Measurements from ENCODE around the gene TRNT1.

Gene TRNT1

DNA sequence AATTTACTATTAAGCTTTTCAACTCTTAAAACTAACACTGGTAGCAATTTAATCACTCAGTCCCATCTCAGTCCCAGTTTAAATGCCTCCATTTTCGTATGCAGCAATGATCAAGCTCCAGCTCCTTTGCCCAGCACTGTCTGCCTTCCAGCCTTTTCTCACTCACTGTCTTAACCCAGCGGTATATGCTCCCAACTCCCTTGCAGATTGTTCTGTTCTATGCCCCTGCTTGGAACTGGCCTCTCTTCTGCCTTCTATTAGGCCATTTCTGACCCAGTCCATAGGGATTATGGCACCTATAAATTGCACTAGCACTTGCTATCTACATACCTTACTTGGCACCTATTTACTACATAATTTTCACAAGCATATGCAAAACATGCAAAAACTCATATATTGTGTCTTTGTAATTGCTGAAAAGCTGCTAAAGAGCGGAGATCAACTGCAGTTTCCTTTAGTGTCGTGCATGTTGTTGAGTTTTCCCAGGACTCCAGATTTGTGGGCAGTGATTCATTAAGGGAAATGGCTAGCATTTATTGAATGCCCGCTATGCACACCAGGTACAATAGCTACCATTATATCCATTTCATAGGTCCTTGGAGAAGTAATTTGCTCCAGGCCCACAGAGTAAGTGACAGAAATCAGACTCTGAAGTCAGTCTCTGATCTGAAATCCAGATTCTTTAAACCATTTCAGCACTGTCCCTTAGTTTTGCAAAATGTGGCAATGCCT lies 28.3 kb downstream of the TRNT1 start:
- Histone ChIP-seq H3K27me3 (ENCODE audit: insufficient read depth, low read length, poor library complexity) (no peaks in the 10 kb centered on the region), H3K4me1 (ENCODE audit: control insufficient read depth, low read depth, low read length) (no peaks in the 10 kb centered on the region), H2BK15ac (replicated peaks; ENCODE audit: low read depth) (no peak overlapping the region), H3K79me1 (ENCODE audit: low read length) (no peaks in the 10 kb centered on the region), H3K18ac (ENCODE audit: low read length) (no peak overlapping the region), H2AK5ac (ENCODE audit: low read length) (no peak overlapping the region), H3K9ac (ENCODE audit: low read length) (no peak overlapping the region), H3K27ac (ENCODE audit: low read depth, low read length) (no peak overlapping the region), H2BK120ac (ENCODE audit: low read depth, low read length) (no peak overlapping the region), H3K56ac (ENCODE audit: low read length) (no peak overlapping the region), H3K4ac (ENCODE audit: low read depth, low read length) (no peak overlapping the region), H2BK5ac (ENCODE audit: low read length) (no peak overlapping the region), H3K23ac (ENCODE audit: low read length) (no peak overlapping the region), H3K36me3 (ENCODE audit: control insufficient read depth, insufficient read depth, low read length) (peaks cover 1% of the 10 kb centered on the region), H3K4me3 (ENCODE audit: low read length) (no peak overlapping the region), H3K4me2 (ENCODE audit: low read length) (no peak overlapping the region), H3K79me2 (ENCODE audit: control insufficient read depth, insufficient read depth, low read length) (no peaks in the 10 kb centered on the region), H4K5ac (ENCODE audit: low read length) (no peak overlapping the region), H4K8ac (ENCODE audit: low read depth, low read length) (no peak overlapping the region)
- no peak for DNase-seq
- no CpG with 5 or more reads among the region's 5 CpGs for WGBS (ENCODE audit: extremely low coverage, insufficient coverage, low lambda C conversion rate)

DNA sequence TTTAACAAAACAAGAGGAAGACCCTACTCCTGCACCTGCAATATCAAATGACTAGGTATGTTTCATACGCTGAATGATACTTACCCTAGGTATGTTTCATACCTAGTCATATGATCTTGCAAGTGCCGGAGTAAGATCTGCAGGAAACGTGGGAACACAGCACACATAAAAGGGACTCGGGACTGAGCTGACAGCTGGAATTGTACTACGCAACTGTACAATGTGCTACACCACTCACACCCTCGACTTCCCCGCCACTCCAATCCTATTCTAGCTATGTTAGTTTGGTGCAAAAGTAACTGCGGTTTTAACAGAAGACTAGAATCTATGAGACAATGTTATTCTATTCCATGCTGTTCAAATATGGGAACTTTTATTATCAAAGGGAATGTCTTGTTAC lies 30.7 kb downstream of the TRNT1 start:
- H2BK5ac ChIP-seq (ENCODE audit: low read length), result no peak overlapping the region
- H3K18ac ChIP-seq (ENCODE audit: low read length), result no peak overlapping the region
- DNase-seq, result no peak
- no peaks in the 10 kb centered on the region for H3K79me2 ChIP-seq (ENCODE audit: control insufficient read depth, insufficient read depth, low read length)
- no peaks in the 10 kb centered on the region for H3K4me1 ChIP-seq (ENCODE audit: control insufficient read depth, low read depth, low read length)
- H3K4me3 ChIP-seq (ENCODE audit: low read length), result no peak overlapping the region
- H3K23ac ChIP-seq (ENCODE audit: low read length), result no peak overlapping the region
- no peak overlapping the region for H2BK120ac ChIP-seq (ENCODE audit: low read depth, low read length)
- no peak overlapping the region for H3K4me2 ChIP-seq (ENCODE audit: low read length)
- H3K79me1 ChIP-seq (ENCODE audit: low read length), result no peaks in the 10 kb centered on the region
- no CpG with 5 or more reads among the region's 8 CpGs for WGBS (ENCODE audit: extremely low coverage, insufficient coverage, low lambda C conversion rate)
- H3K27ac ChIP-seq (ENCODE audit: low read depth, low read length), result no peak overlapping the region
- no peak overlapping the region for H4K5ac ChIP-seq (ENCODE audit: low read length)
- H3K4ac ChIP-seq (ENCODE audit: low read depth, low read length), result no peak overlapping the region
- no peaks in the 10 kb centered on the region for H3K36me3 ChIP-seq (ENCODE audit: control insufficient read depth, insufficient read depth, low read length)
- no peak overlapping the region for H4K8ac ChIP-seq (ENCODE audit: low read depth, low read length)
- no peak overlapping the region for H2BK15ac ChIP-seq (replicated peaks; ENCODE audit: low read depth)
- no peak overlapping the region for H3K9ac ChIP-seq (ENCODE audit: low read length)
- H3K56ac ChIP-seq (ENCODE audit: low read length), result no peak overlapping the region
- no peaks in the 10 kb centered on the region for H3K27me3 ChIP-seq (ENCODE audit: insufficient read depth, low read length, poor library complexity)
- H2AK5ac ChIP-seq (ENCODE audit: low read length), result no peak overlapping the region

DNA sequence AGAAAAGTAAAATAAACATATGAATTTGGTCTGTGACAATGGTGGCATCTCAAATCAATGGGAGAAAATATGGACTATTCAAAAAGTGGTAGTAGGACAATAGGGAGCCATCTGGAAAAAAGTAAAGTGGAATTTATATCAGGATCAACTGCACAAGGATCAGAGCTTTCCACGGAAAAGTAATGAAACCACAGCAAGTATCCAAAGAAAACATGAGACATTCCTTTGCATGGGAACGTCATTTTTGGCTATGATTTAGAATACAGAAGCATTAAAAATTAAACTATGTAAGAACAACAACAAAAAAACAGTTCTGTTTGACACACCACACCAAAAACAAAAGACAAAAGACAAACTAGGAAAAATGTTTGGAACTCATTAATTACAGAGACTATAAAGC lies 34.1 kb downstream of the TRNT1 start:
- Histone ChIP-seq H2AK5ac (ENCODE audit: low read length) (no peak overlapping the region), H3K4me2 (ENCODE audit: low read length) (no peak overlapping the region), H3K23ac (ENCODE audit: low read length) (no peak overlapping the region), H3K18ac (ENCODE audit: low read length) (no peak overlapping the region), H3K4me1 (ENCODE audit: control insufficient read depth, low read depth, low read length) (no peaks in the 10 kb centered on the region), H3K27me3 (ENCODE audit: insufficient read depth, low read length, poor library complexity) (no peaks in the 10 kb centered on the region), H4K8ac (ENCODE audit: low read depth, low read length) (no peak overlapping the region), H3K36me3 (ENCODE audit: control insufficient read depth, insufficient read depth, low read length) (no peaks in the 10 kb centered on the region), H3K56ac (ENCODE audit: low read length) (no peak overlapping the region), H3K27ac (ENCODE audit: low read depth, low read length) (no peak overlapping the region), H2BK5ac (ENCODE audit: low read length) (no peak overlapping the region), H3K79me2 (ENCODE audit: control insufficient read depth, insufficient read depth, low read length) (no peaks in the 10 kb centered on the region), H4K5ac (ENCODE audit: low read length) (no peak overlapping the region), H3K79me1 (ENCODE audit: low read length) (no peaks in the 10 kb centered on the region), H2BK15ac (replicated peaks; ENCODE audit: low read depth) (no peak overlapping the region), H3K4ac (ENCODE audit: low read depth, low read length) (no peak overlapping the region), H2BK120ac (ENCODE audit: low read depth, low read length) (no peak overlapping the region), H3K4me3 (ENCODE audit: low read length) (no peak overlapping the region), H3K9ac (ENCODE audit: low read length) (no peak overlapping the region)
- no peak for DNase-seq
- no CpG with 5 or more reads among the region's 2 CpGs for WGBS (ENCODE audit: extremely low coverage, insufficient coverage, low lambda C conversion rate)

DNA sequence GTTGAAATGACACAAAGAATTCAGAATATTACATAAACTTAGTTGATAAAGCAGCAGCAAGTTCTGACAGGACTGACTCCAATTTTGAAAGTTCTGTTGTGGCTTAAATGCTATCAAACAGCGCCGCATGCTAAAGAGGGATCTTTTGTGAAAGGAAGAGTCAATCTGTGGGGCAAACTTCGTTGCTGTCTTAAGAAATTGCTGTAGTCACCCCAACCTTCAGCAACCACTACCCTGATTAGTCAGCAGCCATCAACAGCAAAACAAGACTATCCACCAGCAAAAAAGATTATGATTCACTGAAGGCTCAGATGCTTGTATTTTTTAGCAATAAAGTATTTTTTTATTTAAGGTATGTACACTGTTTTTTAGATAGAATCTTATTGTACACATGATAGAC lies 38.5 kb downstream of the TRNT1 start:
- no peak overlapping the region for H2AK5ac ChIP-seq (ENCODE audit: low read length)
- H3K4me3 ChIP-seq (ENCODE audit: low read length), result no peak overlapping the region
- no peaks in the 10 kb centered on the region for H3K4me1 ChIP-seq (ENCODE audit: control insufficient read depth, low read depth, low read length)
- H3K4me2 ChIP-seq (ENCODE audit: low read length), result no peak overlapping the region
- no peak for DNase-seq
- H3K27ac ChIP-seq (ENCODE audit: low read depth, low read length), result no peak overlapping the region
- H3K9ac ChIP-seq (ENCODE audit: low read length), result no peak overlapping the region
- no peaks in the 10 kb centered on the region for H3K36me3 ChIP-seq (ENCODE audit: control insufficient read depth, insufficient read depth, low read length)
- no peak overlapping the region for H4K5ac ChIP-seq (ENCODE audit: low read length)
- WGBS (ENCODE audit: extremely low coverage, insufficient coverage, low lambda C conversion rate), result no CpG with 5 or more reads among the region's 3 CpGs
- no peak overlapping the region for H3K56ac ChIP-seq (ENCODE audit: low read length)
- no peak overlapping the region for H3K23ac ChIP-seq (ENCODE audit: low read length)
- H2BK120ac ChIP-seq (ENCODE audit: low read depth, low read length), result no peak overlapping the region
- no peak overlapping the region for H2BK15ac ChIP-seq (replicated peaks; ENCODE audit: low read depth)
- H3K4ac ChIP-seq (ENCODE audit: low read depth, low read length), result no peak overlapping the region
- H2BK5ac ChIP-seq (ENCODE audit: low read length), result no peak overlapping the region
- no peaks in the 10 kb centered on the region for H3K79me1 ChIP-seq (ENCODE audit: low read length)
- H3K79me2 ChIP-seq (ENCODE audit: control insufficient read depth, insufficient read depth, low read length), result no peaks in the 10 kb centered on the region
- no peak overlapping the region for H3K18ac ChIP-seq (ENCODE audit: low read length)
- H4K8ac ChIP-seq (ENCODE audit: low read depth, low read length), result no peak overlapping the region
- no peaks in the 10 kb centered on the region for H3K27me3 ChIP-seq (ENCODE audit: insufficient read depth, low read length, poor library complexity)

DNA sequence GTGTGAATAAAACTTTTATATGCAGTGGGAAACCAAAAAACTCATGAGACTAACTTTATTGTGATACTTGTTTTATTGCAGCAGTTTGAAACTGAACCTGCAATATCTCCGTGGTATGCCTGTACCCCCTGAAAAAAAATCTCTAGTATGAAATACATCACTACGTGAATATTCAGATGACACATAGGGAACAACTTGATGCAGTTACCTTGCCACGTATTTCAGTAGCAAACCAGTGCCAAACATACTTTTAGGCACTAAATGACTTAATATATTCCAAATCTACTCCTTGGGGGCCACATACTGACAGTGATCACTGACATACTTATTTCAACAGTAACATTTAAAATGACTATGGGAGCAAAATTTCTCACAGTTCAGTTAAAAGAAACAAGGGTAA lies 38.9 kb downstream of the TRNT1 start:
- Histone ChIP-seq H3K23ac (ENCODE audit: low read length) (no peak overlapping the region), H3K27me3 (ENCODE audit: insufficient read depth, low read length, poor library complexity) (no peaks in the 10 kb centered on the region), H3K4me1 (ENCODE audit: control insufficient read depth, low read depth, low read length) (no peaks in the 10 kb centered on the region), H3K18ac (ENCODE audit: low read length) (no peak overlapping the region), H3K27ac (ENCODE audit: low read depth, low read length) (no peak overlapping the region), H3K79me2 (ENCODE audit: control insufficient read depth, insufficient read depth, low read length) (no peaks in the 10 kb centered on the region), H4K5ac (ENCODE audit: low read length) (no peak overlapping the region), H3K36me3 (ENCODE audit: control insufficient read depth, insufficient read depth, low read length) (no peaks in the 10 kb centered on the region), H2BK120ac (ENCODE audit: low read depth, low read length) (no peak overlapping the region), H3K56ac (ENCODE audit: low read length) (no peak overlapping the region), H3K4me2 (ENCODE audit: low read length) (no peak overlapping the region), H3K79me1 (ENCODE audit: low read length) (no peaks in the 10 kb centered on the region), H4K8ac (ENCODE audit: low read depth, low read length) (no peak overlapping the region), H2BK15ac (replicated peaks; ENCODE audit: low read depth) (no peak overlapping the region), H3K4ac (ENCODE audit: low read depth, low read length) (no peak overlapping the region), H2AK5ac (ENCODE audit: low read length) (no peak overlapping the region), H3K9ac (ENCODE audit: low read length) (no peak overlapping the region), H3K4me3 (ENCODE audit: low read length) (no peak overlapping the region), H2BK5ac (ENCODE audit: low read length) (no peak overlapping the region)
- no CpG with 5 or more reads among the region's 3 CpGs for WGBS (ENCODE audit: extremely low coverage, insufficient coverage, low lambda C conversion rate)
- DNase-seq, result no peak

DNA sequence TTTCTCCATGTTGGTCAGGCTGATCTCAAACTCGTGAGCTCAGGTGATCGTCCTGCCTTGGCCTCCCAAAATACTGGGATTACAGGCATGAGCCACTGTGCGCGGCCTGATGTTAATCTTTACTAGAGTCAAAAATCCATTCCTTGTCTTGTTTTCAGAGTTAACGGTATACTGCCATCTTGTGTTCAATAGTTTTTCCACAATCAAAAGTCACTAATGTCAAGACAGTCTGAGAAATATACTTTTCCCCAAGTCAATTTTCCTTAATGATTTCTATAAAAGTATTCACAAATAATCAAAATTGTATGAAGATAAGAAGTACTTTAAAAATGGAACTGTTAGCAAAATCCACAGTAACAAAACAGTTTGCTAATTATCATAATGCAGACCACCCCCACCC lies 44.3 kb downstream of the TRNT1 start:
- peak; percentile 40 for DNase-seq
- WGBS (ENCODE audit: extremely low coverage, insufficient coverage, low lambda C conversion rate), result no CpG with 5 or more reads among the region's 5 CpGs
- peaks cover 3% of the 10 kb centered on the region for H3K36me3 ChIP-seq (ENCODE audit: control insufficient read depth, insufficient read depth, low read length)

More for the DNA sequence above, 44.3 kb downstream of the TRNT1 start:
- H2BK120ac ChIP-seq (ENCODE audit: low read depth, low read length), result no peak overlapping the region
- no peak overlapping the region for H2BK5ac ChIP-seq (ENCODE audit: low read length)
- H4K5ac ChIP-seq (ENCODE audit: low read length), result no peak overlapping the region
- H3K9ac ChIP-seq (ENCODE audit: low read length), result no peak overlapping the region
- H3K56ac ChIP-seq (ENCODE audit: low read length), result no peak overlapping the region
- no peaks in the 10 kb centered on the region for H3K79me2 ChIP-seq (ENCODE audit: control insufficient read depth, insufficient read depth, low read length)
- H2AK5ac ChIP-seq (ENCODE audit: low read length), result no peak overlapping the region
- H3K4me1 ChIP-seq (ENCODE audit: control insufficient read depth, low read depth, low read length), result no peaks in the 10 kb centered on the region
- no peak overlapping the region for H2BK15ac ChIP-seq (replicated peaks; ENCODE audit: low read depth)
- no peak overlapping the region for H3K4me3 ChIP-seq (ENCODE audit: low read length)
- no peak overlapping the region for H3K23ac ChIP-seq (ENCODE audit: low read length)
- H3K27ac ChIP-seq (ENCODE audit: low read depth, low read length), result no peak overlapping the region
- H3K27me3 ChIP-seq (ENCODE audit: insufficient read depth, low read length, poor library complexity), result no peaks in the 10 kb centered on the region
- no peak overlapping the region for H3K18ac ChIP-seq (ENCODE audit: low read length)
- H4K8ac ChIP-seq (ENCODE audit: low read depth, low read length), result no peak overlapping the region
- H3K4ac ChIP-seq (ENCODE audit: low read depth, low read length), result no peak overlapping the region
- no peak overlapping the region for H3K4me2 ChIP-seq (ENCODE audit: low read length)
- no peaks in the 10 kb centered on the region for H3K79me1 ChIP-seq (ENCODE audit: low read length)

Measured in mesendoderm (in vitro differentiated cells).